ENCODE data around the gene SPEF1.
"Not testable (repeated sequence)": the region's sequence is repeated elsewhere in the genome, so short reads cannot be mapped to it uniquely, and the experiment has no call there.

SPEF1 gene

GRCh38 chr20:3781153-3781910, at the start of gene SPEF1:
SPEF1 (minus strand) TSS chr20:3781448; CDS start chr20:3781287, 161 bp downstream.
- DNase-seq: peak; percentile 98

GRCh38 chr20:3829891-3830290, 48.6 kb upstream of the SPEF1 start:
- DNase-seq: not testable (repeated sequence)

DNA sequence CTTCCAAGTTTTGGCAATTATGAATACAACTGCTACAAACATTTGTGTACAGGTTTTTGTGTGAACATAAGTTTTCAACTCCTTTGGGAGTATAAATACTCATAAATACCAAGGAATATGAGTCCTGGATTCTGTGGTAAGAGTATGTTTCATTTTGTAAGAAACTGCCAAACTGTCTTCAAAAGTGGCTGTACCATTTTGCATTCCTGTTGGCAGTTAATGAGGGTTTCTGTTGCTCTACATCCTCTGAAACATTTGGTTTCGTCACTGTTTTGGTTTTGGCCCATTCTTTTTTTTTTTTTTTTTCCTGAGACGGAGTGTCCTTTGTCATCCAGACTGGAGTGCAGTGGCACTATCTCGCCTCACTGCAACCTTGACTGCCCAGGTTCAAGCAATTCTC, 47.5 kb upstream of the SPEF1 start:
- DNase-seq: no peak

DNA sequence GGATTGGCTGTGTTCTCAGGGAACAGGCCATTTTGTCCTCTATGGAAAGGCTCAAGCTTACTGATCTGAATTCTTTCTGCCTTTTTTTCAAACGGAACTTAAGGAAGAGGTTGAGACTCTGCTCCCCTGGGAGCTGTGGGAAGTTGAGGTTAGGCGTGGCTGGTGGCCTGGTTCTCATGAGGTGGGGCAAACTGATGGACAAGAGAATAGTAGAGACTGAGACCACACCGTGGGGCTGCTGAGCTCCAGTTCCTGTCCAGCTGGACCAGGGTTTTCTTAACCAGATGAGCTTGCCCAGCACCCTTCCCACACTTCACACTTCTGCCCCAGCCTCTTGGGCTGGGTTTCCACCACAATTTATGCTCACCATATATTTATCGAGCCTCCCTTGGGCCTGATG, 45.2 kb upstream of the SPEF1 start:
- no peak for DNase-seq

GRCh38 chr20:3825526-3825925, 44.3 kb upstream of the SPEF1 start:
- DNase-seq: no peak

DNA sequence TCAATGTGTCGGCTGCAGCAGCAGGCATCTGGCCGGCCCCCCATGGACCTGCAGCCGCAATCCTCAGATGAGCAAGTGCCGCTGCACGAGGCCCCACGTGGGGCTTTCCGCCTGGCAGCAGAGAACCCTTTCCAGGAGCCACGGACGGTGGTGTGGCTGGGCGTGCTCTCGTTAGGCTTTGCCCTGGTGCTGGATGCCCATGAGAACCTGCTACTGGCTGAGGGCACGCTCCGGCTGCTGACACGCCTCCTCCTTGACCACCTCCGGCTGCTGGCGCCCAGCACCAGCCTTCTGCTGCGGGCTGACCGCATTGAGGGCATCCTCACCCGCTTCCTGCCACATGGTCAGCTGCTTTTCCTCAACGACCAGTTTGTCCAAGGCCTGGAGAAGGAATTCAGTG, 42.6 kb upstream of the SPEF1 start:
- DNase-seq: no peak

DNA sequence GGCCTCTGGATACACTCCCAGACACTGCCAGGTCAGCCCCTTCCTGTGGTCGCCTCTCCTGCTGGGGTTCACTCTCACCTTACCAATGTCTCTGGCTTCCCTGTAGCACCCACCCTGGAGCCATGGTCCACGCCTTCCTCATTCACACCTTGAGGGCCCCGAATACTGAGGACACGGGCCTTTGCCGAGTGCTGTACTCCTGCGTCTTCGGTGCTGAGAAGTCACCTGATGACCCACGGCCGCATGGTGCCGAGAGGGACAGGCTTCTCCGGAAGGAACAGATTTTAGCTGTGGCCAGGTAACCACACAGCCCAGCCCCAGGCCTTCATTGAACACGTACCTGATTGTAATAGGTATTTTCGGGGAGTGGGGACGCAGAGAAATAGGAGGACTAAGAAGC, 40.7 kb upstream of the SPEF1 start:
- DNase-seq: no peak

DNA sequence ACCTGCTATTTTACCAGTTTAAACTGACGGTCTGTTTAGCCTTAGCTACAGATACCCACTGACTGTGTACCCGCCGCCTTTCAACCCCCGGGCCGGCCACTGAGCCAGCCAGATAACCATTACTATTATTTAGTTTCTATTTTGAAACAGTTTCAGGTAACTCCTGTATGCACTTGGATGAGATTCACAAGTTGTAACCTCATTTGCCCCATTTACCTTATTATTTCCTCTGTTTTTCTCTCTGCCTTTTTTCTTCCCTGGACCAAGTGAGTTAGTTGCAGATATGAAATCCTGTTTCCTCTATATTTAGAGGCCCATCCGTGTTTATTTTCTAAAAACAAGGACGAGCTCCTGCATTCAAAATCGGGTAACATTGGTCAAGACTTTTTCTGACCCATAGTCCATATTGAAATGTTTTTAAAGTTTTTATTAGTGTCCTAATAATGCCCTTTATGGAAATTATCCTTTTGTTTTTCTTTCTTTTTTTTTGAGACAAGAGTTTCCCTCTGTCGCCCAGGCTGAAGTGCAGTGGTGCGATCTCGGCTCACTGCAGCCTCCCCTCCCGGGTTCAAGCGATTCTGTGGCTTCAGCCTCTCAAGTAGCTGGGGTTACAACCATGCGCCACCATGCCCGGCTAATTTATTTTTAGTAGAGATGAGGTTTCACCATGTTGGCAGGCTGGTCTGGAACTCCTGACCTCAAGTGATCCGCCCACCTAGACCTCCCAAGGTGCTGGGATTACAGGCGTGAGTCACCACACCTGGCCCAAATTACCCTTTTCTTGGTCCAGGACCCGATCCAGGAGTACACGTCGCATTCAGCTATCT, 39.9 kb upstream of the SPEF1 start:
- no peak for DNase-seq

GRCh38 chr20:3820048-3820900, 39.0 kb upstream of the SPEF1 start, which contains the start of gene AP5S1:
AP5S1 (plus strand) TSS chr20:3820547; CDS start chr20:3822118, 1,571 bp downstream.
- peak; percentile 97 for DNase-seq

DNA sequence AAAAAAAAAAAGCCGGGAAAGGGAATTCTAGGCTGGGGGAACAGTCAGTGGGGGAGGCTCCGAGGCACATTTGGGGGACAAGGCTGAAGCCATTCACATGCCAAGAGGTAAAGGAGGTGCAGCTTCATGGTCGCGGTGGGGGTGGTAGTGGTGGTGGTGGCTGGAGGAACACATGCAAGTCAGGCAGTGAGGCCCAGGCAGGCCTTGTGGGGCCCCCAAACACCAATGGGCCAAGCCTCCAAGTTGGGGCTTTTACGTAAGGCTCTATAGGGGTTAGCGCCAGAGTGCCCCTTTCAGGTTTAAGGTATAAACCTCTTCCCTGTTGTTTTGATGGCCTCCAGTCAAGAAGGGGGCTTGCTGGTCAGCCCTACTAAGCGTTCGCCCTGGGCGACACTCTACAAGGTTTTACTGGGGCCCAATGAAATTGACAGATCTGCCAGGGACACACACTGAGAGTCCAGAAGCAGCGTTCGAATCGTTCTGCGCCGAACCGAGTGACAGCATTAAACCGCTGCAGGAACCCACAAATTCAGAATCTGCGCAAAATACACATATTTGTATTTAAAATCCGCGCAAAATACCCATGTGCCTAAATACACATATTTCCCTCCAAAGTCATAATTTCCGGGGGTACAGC, 38.3 kb upstream of the SPEF1 start:
- no peak for DNase-seq

DNA sequence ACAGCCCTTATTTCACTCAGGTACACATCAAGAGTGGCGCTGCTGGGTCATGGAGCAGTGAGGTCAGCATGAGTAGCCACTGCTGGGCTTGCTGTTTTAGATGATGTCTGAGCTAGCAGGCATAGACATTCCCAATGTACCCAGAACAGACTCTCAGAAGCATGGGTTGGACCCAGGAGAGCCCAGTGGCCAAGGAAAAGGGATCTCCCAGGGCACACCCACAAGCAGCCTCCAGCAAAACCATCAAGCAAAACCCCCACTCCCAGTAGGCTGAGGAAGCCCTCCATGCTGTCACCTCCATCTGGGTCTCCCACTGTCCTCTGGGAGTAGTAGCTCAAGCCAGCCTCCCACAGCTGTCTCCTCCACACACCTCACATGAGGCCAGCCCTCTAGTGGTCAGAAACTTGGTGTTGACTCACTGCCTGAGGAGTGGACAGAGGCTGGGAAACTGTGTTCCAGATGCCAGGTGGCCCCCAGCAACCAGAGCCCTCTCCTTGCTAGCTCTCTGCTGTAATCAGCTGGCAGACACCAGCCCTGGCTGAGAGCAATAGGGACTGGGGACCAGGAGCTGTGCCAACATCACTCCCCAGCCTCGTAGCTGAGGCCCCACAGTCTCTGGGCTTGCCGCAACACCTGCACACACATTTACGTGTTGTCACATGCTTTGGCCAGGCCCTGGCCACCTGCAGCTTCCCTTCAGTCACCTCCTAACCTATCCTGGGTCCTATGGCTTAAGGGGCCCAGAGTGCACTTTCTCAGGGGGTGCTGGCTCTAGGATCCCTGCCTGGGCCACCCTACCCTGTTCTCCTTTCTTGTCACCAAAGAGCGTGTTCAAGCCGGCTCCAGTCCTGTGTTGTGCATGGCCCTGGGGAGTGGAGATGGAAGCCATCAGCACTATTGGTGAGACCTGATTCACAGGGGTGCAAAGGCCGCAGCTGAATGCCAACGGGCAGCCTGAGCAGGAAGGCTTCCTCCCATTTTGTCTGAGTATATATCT, 37.2 kb upstream of the SPEF1 start:
- peak; percentile 88 for DNase-seq

DNA sequence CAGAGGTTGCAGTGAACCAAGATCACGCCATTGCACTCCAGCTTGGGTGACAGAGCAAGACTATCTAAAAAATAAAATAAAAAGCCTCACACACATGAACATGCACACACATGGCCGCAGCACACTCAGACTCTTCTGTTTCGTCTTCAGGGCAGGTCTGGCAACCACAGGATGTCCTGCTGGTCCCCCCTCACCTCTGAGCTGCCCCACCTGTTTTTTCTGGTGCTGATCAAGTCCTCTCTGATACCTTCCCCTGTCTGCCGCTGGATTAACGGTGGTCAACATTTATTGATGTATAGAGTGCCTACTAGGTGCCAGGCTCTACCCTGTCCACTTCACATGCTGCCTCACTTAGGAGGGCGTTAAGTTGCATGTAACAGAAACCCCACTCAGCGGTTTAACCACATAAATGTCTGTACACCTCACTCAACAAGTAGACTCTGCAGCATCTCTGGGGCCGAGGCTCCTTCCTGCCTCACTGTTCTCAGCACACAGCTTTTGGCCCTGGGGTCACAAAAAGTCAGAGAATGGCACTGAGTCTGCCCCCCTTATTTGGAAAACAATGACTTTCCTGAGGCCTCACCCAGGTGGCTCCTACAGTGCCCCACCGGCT, 34.6 kb upstream of the SPEF1 start:
- DNase-seq: no peak

DNA sequence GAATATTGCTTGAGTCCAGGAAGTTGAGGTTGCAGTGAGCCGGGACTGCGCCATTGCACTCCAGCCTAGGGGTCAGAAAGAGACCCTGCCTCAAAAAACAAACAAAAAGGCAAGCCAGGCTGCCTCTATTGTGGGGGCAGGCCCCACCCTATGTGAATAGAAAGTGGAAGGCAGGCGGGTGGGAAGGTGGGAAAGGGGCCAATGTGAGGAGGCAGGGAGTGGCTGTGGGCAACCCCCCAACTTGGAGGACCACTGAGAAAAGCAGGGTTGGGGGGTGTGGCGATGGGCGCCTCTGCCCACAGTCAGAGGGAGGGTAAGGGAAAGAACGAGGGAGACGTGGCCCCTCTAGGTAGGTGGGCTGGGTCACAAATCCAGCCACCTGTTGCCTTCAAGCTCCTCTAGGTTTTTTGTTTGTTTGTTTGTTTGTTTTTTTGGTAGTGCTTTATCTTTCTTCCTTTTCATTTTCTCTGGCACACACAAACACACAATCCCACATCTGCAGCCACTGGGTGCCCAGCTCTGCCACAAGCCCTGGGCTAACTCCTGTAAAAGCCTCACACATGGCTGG, 33.8 kb upstream of the SPEF1 start:
- no peak for DNase-seq

DNA sequence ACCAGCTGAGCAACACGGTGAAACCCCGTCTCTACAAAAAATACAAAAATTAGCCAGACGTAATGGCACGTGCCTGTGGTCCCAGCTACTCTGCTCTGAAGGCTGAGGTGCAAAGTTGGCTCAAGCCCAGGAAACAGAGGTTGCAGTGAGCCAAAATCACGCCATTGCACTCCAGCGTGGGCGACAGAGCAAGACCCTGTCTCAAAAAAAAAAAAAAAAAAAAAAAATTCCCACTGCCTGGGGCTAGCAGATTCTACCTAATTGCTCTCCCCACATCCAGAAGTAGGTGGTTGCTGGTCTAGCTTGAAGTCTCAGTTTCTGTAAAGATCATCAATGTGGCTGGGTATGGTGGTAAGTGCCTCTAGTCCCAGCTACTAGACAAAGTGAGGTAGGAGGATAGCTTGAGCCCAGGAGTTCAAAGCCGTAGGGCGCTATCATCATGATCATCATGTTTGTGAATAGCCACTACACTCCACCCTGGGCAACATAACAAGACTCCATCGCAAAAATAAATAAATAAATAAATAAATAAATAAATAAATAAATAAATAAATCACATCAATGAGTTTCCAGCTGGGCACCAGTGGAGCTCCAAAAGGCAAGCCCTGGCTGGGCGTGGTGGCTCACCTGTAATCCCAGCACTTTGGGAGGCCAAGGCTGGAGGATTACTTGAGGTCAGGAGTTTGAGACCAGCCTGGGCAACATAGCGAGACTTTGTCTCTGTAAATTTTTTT, 32.8 kb upstream of the SPEF1 start:
- DNase-seq: no peak

GRCh38 chr20:3812975-3813847, 32.0 kb upstream of the SPEF1 start:
- DNase-seq: no peak

- no peak for DNase-seq
These were observed 31.0 kb upstream of the SPEF1 start for GRCh38 chr20:3812259-3812681.

DNA sequence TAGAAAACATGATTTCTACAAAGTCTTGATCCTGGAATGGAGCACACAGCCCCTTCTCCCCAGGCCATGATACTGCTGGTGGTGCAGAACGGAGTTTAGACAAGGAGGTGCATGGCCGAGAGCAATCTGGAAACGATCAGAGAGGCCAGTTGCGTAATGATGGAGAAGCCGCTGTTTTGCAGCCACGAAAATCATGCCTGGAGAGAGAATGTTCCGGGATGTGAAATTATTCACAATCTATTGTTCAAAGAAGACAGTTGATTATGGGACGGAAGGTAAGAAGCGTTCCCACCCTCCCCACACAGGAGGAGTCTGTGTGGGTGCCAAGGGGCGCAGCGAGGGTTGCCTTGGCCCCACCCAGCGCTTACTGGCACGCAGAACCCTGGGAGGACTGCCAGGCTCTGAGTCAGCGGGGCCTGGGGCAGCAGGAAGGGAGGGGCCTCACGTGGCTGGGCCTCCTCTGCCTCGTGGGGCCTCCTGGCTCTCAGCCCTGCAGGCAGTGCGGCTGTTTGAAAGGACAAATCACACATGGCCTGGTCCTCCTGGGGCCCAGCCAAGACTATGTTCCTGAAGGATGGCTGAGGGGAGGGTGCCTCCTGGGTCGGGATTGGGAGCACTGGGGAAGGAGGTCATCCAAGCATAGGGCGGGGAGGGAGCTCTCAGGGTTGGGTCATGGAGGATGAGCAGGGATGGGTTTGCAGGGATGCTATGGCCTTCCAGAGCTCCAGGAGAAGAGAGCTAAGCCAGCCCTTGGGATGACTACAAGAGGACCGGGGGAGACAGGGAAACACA, 30.4 kb upstream of the SPEF1 start:
- DNase-seq: peak; percentile 97

DNA sequence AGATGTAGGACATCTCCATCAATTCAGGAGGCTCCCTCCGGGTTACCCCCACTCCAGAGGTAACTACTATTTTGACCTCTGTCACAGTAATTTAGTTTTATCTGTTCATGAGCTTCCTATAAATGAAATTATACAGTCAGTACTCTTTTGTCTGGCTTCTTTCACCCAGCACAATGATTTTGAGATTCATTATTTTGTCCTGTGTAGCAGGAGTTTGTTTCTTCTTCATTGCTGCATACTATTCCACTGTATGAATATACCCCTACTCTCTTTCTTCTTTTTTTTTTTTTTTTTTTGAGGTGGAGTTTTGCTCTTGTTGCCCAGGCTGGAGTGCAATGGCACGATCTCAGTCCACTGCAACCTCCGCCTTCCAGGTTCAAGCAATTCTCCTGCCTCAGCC, 27.3 kb upstream of the SPEF1 start:
- DNase-seq: no peak
